Cardiac fibroblast (primary cell): ENCODE results near the gene ATP6V0C.
"Not testable (repeated sequence)": the region's sequence is repeated elsewhere in the genome, so short reads cannot be mapped to it uniquely, and the experiment has no call there.

Experiments used
- DNase-seq, 2 donors: peaks; one replicate each; pipeline versions ENCODE4 v3.0.0 to v3.0.0-alpha.2; 2010; ENCODE audit warnings: low read depth in 2 of 2
- H3K4me3 ChIP-seq, 2 donors: replicated peaks in 1 of 2; 1 replicate in 1 of 2; 2 replicates in 1 of 2; pipeline ENCODE4 v1.5.1; 2011; ENCODE audit warnings: low read depth in 2 of 2, low read length in 2 of 2, mild to moderate bottlenecking in 2 of 2, moderate library complexity in 1 of 2
- CTCF ChIP-seq: IDR thresholded peaks from one replicate; pipeline ENCODE4 v1.5.1; 2011; ENCODE audit warnings: low read depth, mild to moderate bottlenecking, low read length, inconsistent platforms

The ATP6V0C gene

GRCh38 chr16:2475413-2476344 is 38.1 kb upstream of the ATP6V0C start:
- DNase-seq, result no peak
- TF ChIP-seq CTCF, result no peak
- peak overlapping the region; percentile 58 to 73 for H3K4me3 ChIP-seq

GRCh38 chr16:2476345-2476720 is 37.4 kb upstream of the ATP6V0C start:
- no peak for DNase-seq
- H3K4me3 ChIP-seq, result no peak overlapping the region
- no peak for TF ChIP-seq CTCF

GRCh38 chr16:2476741-2477140 is 37.0 kb upstream of the ATP6V0C start:
- TF ChIP-seq CTCF, result no peak
- no peak overlapping the region for H3K4me3 ChIP-seq
- DNase-seq, result no peak

GRCh38 chr16:2477327-2477726 is 36.4 kb upstream of the ATP6V0C start:
- DNase-seq, result no peak
- no peak for TF ChIP-seq CTCF
- no peak overlapping the region for H3K4me3 ChIP-seq

- DNase-seq, result no peak
- no peak for TF ChIP-seq CTCF
- H3K4me3 ChIP-seq, result no peak overlapping the region
These were observed 35.5 kb upstream of the ATP6V0C start for GRCh38 chr16:2478279-2478678.

- not testable (repeated sequence) for H3K4me3 ChIP-seq, DNase-seq
These were observed 33.8 kb upstream of the ATP6V0C start for GRCh38 chr16:2479996-2480395.

- no peak for DNase-seq
- H3K4me3 ChIP-seq, result no peak overlapping the region
- no peak for TF ChIP-seq CTCF
These were observed 32.8 kb upstream of the ATP6V0C start for GRCh38 chr16:2480948-2481347.
